CD4-positive, alpha-beta T cell treated with Interleukin-2 at 100 ng/mL for 4 hours (primary cell): Measurements from ENCODE around the gene BAIAP2.

Experiments
- DNase-seq: peaks from one replicate; pipeline ENCODE4 v3.0.0-alpha.2; 2020; ENCODE audit warnings: low spot score

The BAIAP2 gene

GRCh38 chr17:81053041-81053970, 18.4 kb downstream of the BAIAP2 start:
- DNase-seq = no peak

DNA sequence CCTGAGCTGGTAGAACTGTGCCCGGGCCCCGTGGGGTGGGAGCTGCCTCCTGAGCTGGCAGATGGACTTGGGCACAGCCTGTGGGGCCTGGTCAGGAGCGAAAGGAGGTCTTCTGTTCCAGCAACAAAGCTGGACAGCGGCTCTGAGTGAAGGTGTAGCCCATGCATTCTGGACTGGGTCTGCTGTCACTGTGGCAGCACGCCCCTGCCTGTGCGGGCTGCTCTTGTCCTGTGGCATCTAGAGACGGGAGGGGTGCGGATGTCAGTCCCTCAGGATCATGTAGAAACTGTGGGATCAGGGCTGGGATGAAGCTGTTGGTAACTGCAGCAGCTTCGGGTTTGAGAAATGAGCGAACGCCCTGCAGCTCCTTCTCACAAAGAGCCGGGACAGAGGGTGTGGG, 19.4 kb downstream of the BAIAP2 start:
- no peak for DNase-seq

- DNase-seq = no peak
Observed at GRCh38 chr17:81054881-81055370, 20.0 kb downstream of the BAIAP2 start.

GRCh38 chr17:81056312-81056711, 21.4 kb downstream of the BAIAP2 start:
- DNase-seq = no peak

DNA sequence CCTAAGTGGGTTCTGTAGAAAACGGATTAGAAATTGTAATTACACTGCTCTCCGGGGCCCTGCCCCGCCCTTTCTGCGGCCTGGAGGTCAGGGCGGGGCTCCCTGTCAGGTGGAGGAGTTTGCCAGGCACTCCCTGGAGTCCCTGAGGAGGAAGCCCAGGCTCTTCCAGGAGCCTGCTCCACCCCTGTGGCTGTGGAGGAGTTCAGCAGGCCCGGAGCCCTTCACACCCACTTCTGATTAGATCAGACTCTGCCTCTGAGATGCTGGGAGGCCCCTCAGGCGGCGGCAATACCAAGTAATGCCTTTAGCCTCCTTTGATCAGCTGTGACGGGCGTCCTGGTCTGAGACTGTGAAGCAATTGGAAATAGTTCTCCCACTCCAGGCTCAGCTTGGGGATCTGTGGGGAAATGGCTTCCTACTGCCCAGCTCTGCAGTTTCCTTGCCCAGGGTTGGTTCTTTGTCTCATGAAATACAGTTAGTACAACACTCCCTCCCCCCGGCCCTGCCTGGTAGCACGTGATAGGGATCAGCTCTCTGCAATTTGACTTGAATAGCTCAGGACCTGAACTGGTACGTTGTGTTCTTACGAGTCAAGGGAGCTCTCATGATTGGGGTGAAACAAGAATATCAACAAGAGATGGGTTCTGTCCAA, 22.3 kb downstream of the BAIAP2 start:
- no peak for DNase-seq

- no peak for DNase-seq
Observed at GRCh38 chr17:81057777-81058176, 22.8 kb downstream of the BAIAP2 start.

GRCh38 chr17:81058263-81058871, 23.4 kb downstream of the BAIAP2 start:
- no peak for DNase-seq

GRCh38 chr17:81059026-81059425, 24.1 kb downstream of the BAIAP2 start:
- no peak for DNase-seq

DNA sequence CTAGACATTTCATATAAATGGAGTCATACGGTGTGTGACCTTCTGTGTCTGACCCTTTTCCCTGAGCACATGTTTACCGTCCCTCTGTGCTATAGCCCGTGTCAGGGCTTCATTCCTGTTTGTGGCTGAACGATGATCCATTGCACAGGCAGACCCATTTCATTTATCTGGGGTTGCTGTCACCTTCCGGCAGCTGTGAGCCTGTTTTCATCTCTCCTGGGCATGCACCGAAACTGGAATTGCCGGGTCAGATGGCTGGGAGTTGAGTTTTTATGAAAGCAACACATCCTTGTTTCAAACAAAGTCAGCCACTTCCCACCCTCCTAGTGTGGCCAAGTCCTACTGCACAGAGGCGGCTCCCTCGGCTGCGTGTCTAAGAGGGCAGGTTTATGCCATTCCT, 25.5 kb downstream of the BAIAP2 start:
- no peak for DNase-seq

- DNase-seq = no peak
Observed at GRCh38 chr17:81061027-81061735, 26.2 kb downstream of the BAIAP2 start.

DNA sequence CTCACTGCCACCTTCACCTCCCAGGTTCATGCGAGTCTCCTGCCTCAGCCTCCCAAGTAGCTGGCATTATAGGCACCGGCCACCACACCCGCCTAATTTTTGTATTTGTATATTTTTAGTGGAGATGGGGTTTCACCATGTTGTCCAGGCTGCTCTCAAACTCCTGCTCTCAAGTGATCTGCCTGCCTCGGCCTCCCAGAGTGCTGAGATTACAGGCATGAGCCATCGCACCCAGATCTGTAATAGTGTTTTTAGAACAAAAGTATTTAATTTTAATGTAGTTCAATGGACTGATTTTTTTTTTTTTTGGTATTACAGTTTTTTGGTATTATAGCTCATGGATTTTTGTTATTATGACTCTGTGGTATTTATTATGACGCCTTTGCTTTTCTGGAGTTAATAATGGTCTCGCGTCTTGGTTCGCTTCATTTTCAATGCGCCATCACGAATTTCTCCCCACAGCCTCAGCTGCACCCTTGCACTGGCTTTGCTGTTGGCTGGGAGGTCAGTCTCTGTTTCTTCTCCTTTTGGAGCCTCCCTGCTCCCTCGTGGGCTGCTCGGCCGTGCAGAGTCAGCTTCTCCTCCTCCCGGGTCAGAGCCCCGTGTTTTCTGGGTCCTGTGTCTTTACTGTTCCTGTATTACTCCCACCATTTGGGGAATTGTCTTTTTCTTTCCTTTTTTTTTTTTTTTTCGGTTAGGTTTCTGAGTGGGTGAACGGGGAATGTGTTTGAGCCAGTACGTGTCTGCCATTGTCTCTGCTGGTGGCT, 27.2 kb downstream of the BAIAP2 start:
- DNase-seq = no peak

- no peak for DNase-seq
Observed at GRCh38 chr17:81063106-81064093, 28.4 kb downstream of the BAIAP2 start.

DNA sequence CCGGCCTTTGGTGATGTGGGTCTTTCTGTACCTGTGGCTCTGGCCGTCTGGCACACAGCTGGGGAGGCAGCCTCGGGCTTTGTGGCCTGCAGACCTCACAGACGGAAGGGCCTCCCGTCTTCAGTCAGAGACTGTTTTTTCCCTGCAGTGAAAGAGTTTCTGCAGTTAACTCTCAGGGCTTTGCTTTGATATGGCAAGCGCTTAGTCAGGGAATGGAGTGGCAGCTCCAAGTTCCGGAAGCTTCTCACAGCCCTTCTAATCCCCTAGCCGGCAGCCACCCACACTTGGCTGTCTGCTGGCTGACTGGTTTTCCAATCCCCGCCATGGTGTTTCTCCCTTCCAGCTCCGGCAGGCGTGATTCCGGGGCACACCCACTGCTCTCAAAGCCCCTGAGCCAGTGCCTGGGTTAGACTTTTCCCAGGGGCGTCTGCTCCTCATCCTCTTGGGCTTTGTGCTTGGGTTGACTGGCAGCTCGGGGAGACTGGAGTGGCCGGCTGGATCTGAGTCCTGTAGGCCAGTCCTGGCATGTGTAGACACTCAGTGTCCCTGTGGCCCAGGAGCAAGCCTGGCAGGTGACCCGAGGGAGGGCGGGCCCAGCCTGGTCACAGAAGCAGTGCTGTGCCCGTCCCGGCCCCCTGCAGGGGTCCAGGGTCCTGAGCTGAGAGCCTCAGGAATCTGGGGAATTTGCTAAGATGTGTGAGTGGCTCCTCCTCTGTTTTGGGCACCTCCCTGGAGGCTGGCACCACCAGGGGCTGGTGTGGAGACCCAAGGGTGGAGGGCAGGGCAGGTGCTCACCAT, 29.9 kb downstream of the BAIAP2 start:
- no peak for DNase-seq

GRCh38 chr17:81065500-81065899, 30.5 kb downstream of the BAIAP2 start:
- DNase-seq = no peak

GRCh38 chr17:81066072-81066471, 31.1 kb downstream of the BAIAP2 start:
- DNase-seq = no peak

- no peak for DNase-seq
Observed at GRCh38 chr17:81066771-81067315, 31.9 kb downstream of the BAIAP2 start.

GRCh38 chr17:81067391-81067811, 32.5 kb downstream of the BAIAP2 start:
- DNase-seq = no peak

GRCh38 chr17:81068411-81069134, 33.6 kb downstream of the BAIAP2 start:
- no peak for DNase-seq
